ENCODE measurements around the gene JAML. TPM values are rescaled to one million over a fixed set of nuclear protein-coding genes. Genes with fewer than 3 reads are reported as not detected.

Gene JAML
- total RNA-seq, 1 experiment from 2014 or later = not detected

DNA sequence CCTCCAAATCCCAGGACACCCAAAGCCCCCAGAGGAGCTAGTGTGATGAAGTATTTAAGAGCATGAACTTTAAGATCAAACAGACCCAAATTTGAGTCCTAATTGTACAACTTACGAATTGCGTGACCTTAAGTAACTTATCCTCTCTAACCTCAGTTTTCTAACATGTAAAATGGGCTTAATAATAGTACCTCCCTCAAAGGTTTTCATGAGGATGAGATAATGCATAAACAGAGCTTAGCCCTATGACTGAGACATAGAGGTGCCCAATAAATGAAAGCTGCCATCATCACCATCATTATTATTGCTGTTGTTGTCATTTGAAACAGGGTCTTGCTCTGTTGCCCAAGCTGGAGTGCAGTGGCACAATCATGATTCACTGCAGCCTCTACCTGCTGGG lies 57.6 kb downstream of the JAML start:
- POLR2A ChIA-PET = interaction anchor here (0.6 kb wide), 1 partner anchor 75 kb away, joined by 3 read pairs; no protein-coding TSS in a partner anchor
- no TSS peak for BruUV-seq (replicated peaks)
- H3K4me1 Mint-ChIP-seq (ENCODE audit: insufficient read depth, unreplicated experiment) = no peaks in the 10 kb centered on the region
- no peaks in the 10 kb centered on the region for H3K36me3 Mint-ChIP-seq (ENCODE audit: insufficient read depth, unreplicated experiment)
- DNase-seq (ENCODE audit: unreplicated experiment) = no peak
- intact Hi-C loops (cut with micrococcal nuclease) = no loop called here
- no peaks in the 10 kb centered on the region for H3K9me3 Mint-ChIP-seq (ENCODE audit: unreplicated experiment)
- CTCF ChIA-PET = interaction anchor here (2.0 kb wide), 1 partner anchor 31 kb away, joined by 5 read pairs; no protein-coding TSS in a partner anchor
- peaks cover 49% of the 10 kb centered on the region for H3K27me3 Mint-ChIP-seq (ENCODE audit: insufficient read depth, unreplicated experiment)
- TF ChIP-seq, protein P1, sequence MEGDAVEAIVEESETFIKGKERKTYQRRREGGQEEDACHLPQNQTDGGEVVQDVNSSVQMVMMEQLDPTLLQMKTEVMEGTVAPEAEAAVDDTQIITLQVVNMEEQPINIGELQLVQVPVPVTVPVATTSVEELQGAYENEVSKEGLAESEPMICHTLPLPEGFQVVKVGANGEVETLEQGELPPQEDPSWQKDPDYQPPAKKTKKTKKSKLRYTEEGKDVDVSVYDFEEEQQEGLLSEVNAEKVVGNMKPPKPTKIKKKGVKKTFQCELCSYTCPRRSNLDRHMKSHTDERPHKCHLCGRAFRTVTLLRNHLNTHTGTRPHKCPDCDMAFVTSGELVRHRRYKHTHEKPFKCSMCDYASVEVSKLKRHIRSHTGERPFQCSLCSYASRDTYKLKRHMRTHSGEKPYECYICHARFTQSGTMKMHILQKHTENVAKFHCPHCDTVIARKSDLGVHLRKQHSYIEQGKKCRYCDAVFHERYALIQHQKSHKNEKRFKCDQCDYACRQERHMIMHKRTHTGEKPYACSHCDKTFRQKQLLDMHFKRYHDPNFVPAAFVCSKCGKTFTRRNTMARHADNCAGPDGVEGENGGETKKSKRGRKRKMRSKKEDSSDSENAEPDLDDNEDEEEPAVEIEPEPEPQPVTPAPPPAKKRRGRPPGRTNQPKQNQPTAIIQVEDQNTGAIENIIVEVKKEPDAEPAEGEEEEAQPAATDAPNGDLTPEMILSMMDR (IDR thresholded peaks at IDR 0.05; ENCODE audit: unreplicated experiment) = no peak
- H3K27ac Mint-ChIP-seq (ENCODE audit: low read depth, unreplicated experiment) = no peak overlapping the region
- H3K4me3 Mint-ChIP-seq (ENCODE audit: unreplicated experiment) = no peak overlapping the region

DNA sequence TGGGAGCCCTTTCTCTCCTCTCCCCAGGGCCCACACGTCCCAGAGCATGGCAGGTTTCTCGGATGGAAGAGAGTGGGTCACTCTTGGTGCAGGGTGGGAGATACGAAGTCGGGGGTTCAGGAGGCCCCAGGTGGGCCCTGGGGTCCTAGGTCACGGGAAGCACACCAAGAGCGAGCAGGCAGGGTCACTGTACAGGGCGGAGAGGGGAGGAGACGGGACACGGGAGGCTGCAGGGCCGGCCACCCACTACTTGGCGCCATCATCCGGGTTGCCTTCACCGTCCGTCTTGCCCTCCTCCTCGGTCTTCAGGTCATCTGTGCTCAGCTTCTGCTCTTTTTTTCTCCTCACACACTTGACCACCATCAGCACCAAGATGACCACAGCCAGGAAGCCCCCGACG lies 58.2 kb downstream of the JAML start:
- no peak for DNase-seq (ENCODE audit: unreplicated experiment)
- Mint-ChIP-seq H3K36me3 (ENCODE audit: insufficient read depth, unreplicated experiment) (no peaks in the 10 kb centered on the region), H3K4me1 (ENCODE audit: insufficient read depth, unreplicated experiment) (no peaks in the 10 kb centered on the region), H3K27me3 (ENCODE audit: insufficient read depth, unreplicated experiment) (peaks cover 55% of the 10 kb centered on the region), H3K9me3 (ENCODE audit: unreplicated experiment) (no peaks in the 10 kb centered on the region), H3K4me3 (ENCODE audit: unreplicated experiment) (no peak overlapping the region), H3K27ac (ENCODE audit: low read depth, unreplicated experiment) (no peak overlapping the region)
- intact Hi-C loops (cut with micrococcal nuclease) = no loop called here
- ChIA-PET POLR2A (no interaction called here), CTCF (interaction anchor here (1.9 to 2.0 kb wide), 2 partner anchors 10 to 32 kb away, joined by 5 read pairs; no protein-coding TSS in a partner anchor)
- BruUV-seq (replicated peaks) = no TSS peak
- TF ChIP-seq, protein P1 (IDR thresholded peaks at IDR 0.05; ENCODE audit: unreplicated experiment) = no peak

DNA sequence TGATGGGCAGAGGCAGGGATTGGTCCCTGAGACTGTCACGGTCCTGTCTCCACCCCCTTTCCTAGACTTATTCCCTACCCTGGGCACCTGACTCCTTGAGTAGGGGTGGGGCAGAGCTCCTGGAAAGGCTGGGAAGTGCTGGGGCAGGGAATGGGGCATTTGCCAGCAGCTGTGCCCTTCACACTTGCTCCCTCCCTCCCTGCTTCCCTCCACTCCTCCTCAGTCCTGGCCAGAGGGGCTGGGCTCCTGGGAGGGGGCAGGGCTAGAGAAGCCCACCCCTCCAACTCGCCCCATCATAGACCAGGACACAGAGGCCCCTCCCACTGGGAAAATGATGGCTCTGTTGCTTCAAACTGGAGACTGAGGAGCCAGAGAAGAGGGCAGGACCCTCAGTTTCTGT lies 59.9 kb downstream of the JAML start:
- Mint-ChIP-seq H3K27me3 (ENCODE audit: insufficient read depth, unreplicated experiment) (peaks cover 48% of the 10 kb centered on the region), H3K27ac (ENCODE audit: low read depth, unreplicated experiment) (no peak overlapping the region), H3K4me3 (ENCODE audit: unreplicated experiment) (no peak overlapping the region), H3K36me3 (ENCODE audit: insufficient read depth, unreplicated experiment) (no peaks in the 10 kb centered on the region), H3K9me3 (ENCODE audit: unreplicated experiment) (no peaks in the 10 kb centered on the region), H3K4me1 (ENCODE audit: insufficient read depth, unreplicated experiment) (no peaks in the 10 kb centered on the region)
- BruUV-seq (replicated peaks) = no TSS peak
- no peak for DNase-seq (ENCODE audit: unreplicated experiment)
- CTCF ChIA-PET = interaction anchor here (0.8 to 1.9 kb wide), 3 partner anchors 8 to 739 kb away, joined by 3 to 5 read pairs (median 5); no protein-coding TSS in a partner anchor
- intact Hi-C loops (cut with micrococcal nuclease) = no loop called here
- POLR2A ChIA-PET = no interaction called here
- TF ChIP-seq, protein P1 (IDR thresholded peaks at IDR 0.05; ENCODE audit: unreplicated experiment) = no peak

DNA sequence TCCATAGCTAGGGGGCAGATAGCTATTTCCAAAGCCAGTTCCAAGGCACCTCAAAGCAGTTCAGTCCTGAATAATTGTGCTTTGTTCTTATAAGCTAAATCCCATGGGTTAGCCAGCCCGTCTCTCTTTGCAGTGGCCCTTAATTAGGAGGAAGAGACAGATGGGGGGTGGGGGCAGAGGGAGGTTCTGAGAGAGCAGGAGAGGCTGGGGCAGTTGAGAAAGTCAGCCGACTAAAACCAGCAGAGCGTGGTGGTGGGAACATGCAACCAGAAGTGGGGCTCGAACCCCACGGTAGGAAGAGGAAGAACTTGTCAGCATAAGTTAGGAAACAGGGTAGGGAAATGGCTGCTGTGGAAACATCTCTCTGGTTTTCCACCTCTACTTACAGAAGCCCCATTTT lies 61.3 kb downstream of the JAML start:
- Mint-ChIP-seq H3K4me3 (ENCODE audit: unreplicated experiment) (no peak overlapping the region), H3K27ac (ENCODE audit: low read depth, unreplicated experiment) (no peak overlapping the region), H3K27me3 (ENCODE audit: insufficient read depth, unreplicated experiment) (peaks cover 34% of the 10 kb centered on the region), H3K4me1 (ENCODE audit: insufficient read depth, unreplicated experiment) (no peaks in the 10 kb centered on the region), H3K9me3 (ENCODE audit: unreplicated experiment) (no peaks in the 10 kb centered on the region), H3K36me3 (ENCODE audit: insufficient read depth, unreplicated experiment) (no peaks in the 10 kb centered on the region)
- CTCF ChIA-PET = interaction anchor here (0.6 to 1.2 kb wide), 2 partner anchors 48 to 50 kb away, joined by 3 read pairs; no protein-coding TSS in a partner anchor
- TF ChIP-seq, protein P1 (IDR thresholded peaks at IDR 0.05; ENCODE audit: unreplicated experiment) = no peak
- no peak for DNase-seq (ENCODE audit: unreplicated experiment)
- intact Hi-C loops (cut with micrococcal nuclease) = no loop called here
- POLR2A ChIA-PET = no interaction called here
- no TSS peak for BruUV-seq (replicated peaks)
